Fibroblast of skin of abdomen (primary cell): Measurements from ENCODE around the gene MYORG.
"Not testable (repeated sequence)": the region's sequence is repeated elsewhere in the genome, so short reads cannot be mapped to it uniquely, and the experiment has no call there.

Experiments
- DNase-seq: peaks from one replicate; pipeline ENCODE4 v3.0.0-alpha.2; 2013

The MYORG gene

GRCh38 chr9:34368796-34369195, 7.9 kb downstream of the MYORG start:
- not testable (repeated sequence) for DNase-seq

GRCh38 chr9:34367751-34368410, 8.8 kb downstream of the MYORG start:
- not testable (repeated sequence) for DNase-seq

GRCh38 chr9:34366365-34366764, 10.3 kb downstream of the MYORG start:
- no peak for DNase-seq

- DNase-seq = no peak
Measured at GRCh38 chr9:34365282-34365681, 11.4 kb downstream of the MYORG start.

GRCh38 chr9:34363619-34364351, 12.9 kb downstream of the MYORG start:
- DNase-seq = no peak

GRCh38 chr9:34362614-34363214, 14.0 kb downstream of the MYORG start:
- no peak for DNase-seq

- DNase-seq = not testable (repeated sequence)
Measured at GRCh38 chr9:34352957-34353356, 23.7 kb downstream of the MYORG start.

- DNase-seq = not testable (repeated sequence)
Measured at GRCh38 chr9:34352122-34352652, 24.5 kb downstream of the MYORG start.

- DNase-seq = no peak
Measured at GRCh38 chr9:34349324-34349723, 27.4 kb downstream of the MYORG start.

- no peak for DNase-seq
Measured at GRCh38 chr9:34347800-34348158, 28.9 kb downstream of the MYORG start.

GRCh38 chr9:34346873-34347799, 29.6 kb downstream of the MYORG start:
- DNase-seq = no peak

GRCh38 chr9:34343605-34344004, 33.1 kb downstream of the MYORG start:
- DNase-seq = no peak

- no peak for DNase-seq
Measured at GRCh38 chr9:34343090-34343489, 33.6 kb downstream of the MYORG start.

- DNase-seq = no peak
Measured at GRCh38 chr9:34341659-34342295, 34.9 kb downstream of the MYORG start.

GRCh38 chr9:34338665-34339385, 37.9 kb downstream of the MYORG start:
- DNase-seq = no peak

- not testable (repeated sequence) for DNase-seq
Measured at GRCh38 chr9:34338079-34338478, 38.6 kb downstream of the MYORG start.

- DNase-seq = no peak
Measured at GRCh38 chr9:34337403-34337802, 39.3 kb downstream of the MYORG start.

- no peak for DNase-seq
Measured at GRCh38 chr9:34335376-34335775, 41.3 kb downstream of the MYORG start.

- DNase-seq = no peak
Measured at GRCh38 chr9:34334916-34335315, 41.8 kb downstream of the MYORG start.

- DNase-seq = no peak
Measured at GRCh38 chr9:34334337-34334824, 42.3 kb downstream of the MYORG start.

- DNase-seq = no peak
Measured at GRCh38 chr9:34333836-34334235, 42.9 kb downstream of the MYORG start.
